Testis (tissue), 2 donors: ENCODE results near the gene BTG1.

Source experiments
- CTCF ChIP-seq, 3 experiments: fragments of 450-650 bp in 2 of 3; fragments of 200-600 bp in 1 of 3; sonication (generic) in 1 of 3; IDR thresholded peaks; one replicate each; pipeline ENCODE4 v1.5.1; 2016 to 2019; ENCODE audit warnings: antibody characterized with exemption in 3 of 3, mild to moderate bottlenecking in 2 of 3, moderate library complexity in 1 of 3
- POLR2A ChIP-seq: fragments of 450-650 bp; IDR thresholded peaks from one replicate; pipeline ENCODE4 v1.6.1; 2017; ENCODE audit warnings: antibody characterized with exemption, mild to moderate bottlenecking, moderate library complexity

- TF ChIP-seq POLR2A, result no peak
- no peak for TF ChIP-seq CTCF (IDR thresholded peaks at IDR 0.05)
These were observed 3.9 kb upstream of the BTG1 start for GRCh38 chr12:92149563-92149962.
